Psoas muscle (tissue), 8 donors: ENCODE data around the gene HINFP. TPM values are rescaled to one million over a fixed set of nuclear protein-coding genes. Genes with fewer than 3 reads are reported as not detected.

Experiments
- ATAC-seq, 4 donors: fragments of 200-7000 bp; cut with Tn5 transposase; one replicate each; pipeline ENCODE4 v1.9.1; 2020; ENCODE audit warnings: moderate library complexity in 3 of 4, mild to moderate bottlenecking in 2 of 4
- DNase-seq, 2 donors: peaks; one replicate each; pipeline ENCODE4 v3.0.0-alpha.2; 2020
- H3K27ac ChIP-seq: fragments of 200-600 bp; one replicate; pipeline ENCODE4 v1.8.0; 2022
- H3K27me3 ChIP-seq, 3 donors: fragments of 200-600 bp in 1 of 3; one replicate each; pipeline versions ENCODE4 v1.6.1 to v1.8.0; 2013 to 2022; ENCODE audit warnings: low read length in 2 of 3, mild to moderate bottlenecking in 2 of 3, moderate library complexity in 1 of 3; ENCODE audit not compliant: insufficient read depth in 3 of 3
- H3K36me3 ChIP-seq, 2 donors: fragments of 200-600 bp in 1 of 2; one replicate each; pipeline versions ENCODE4 v1.6.1 to v1.8.0; 2013 to 2022; ENCODE audit warnings: low read depth in 1 of 2, mild to moderate bottlenecking in 1 of 2, moderate library complexity in 1 of 2; ENCODE audit not compliant: insufficient read depth in 1 of 2
- H3K4me1 ChIP-seq: fragments of 200-600 bp; one replicate; pipeline ENCODE4 v1.8.0; 2022
- H3K4me3 ChIP-seq: fragments of 200-600 bp; one replicate; pipeline ENCODE4 v1.8.0; 2022; ENCODE audit warnings: mild to moderate bottlenecking
- H3K9me3 ChIP-seq: fragments of 200-600 bp; one replicate; pipeline ENCODE4 v1.8.0; 2022
- CTCF ChIP-seq: fragments of 200-600 bp; IDR thresholded peaks from one replicate; pipeline ENCODE4 v1.8.0; 2022; ENCODE audit warnings: antibody characterized with exemption
- WGBS, 3 donors: extraction: QIAGEN DNeasy Blood & Tissue Kit; methylation state at CpG; one replicate each; pipeline versions ENCODE4 v1.1.6 to v1.1.7; 2013; 5-methylcytosine and 5-hydroxymethylcytosine counted together
- intact Hi-C, 2 donors: fragments of 100-400 bp; cut with DNase I; formaldehyde crosslinking; loops; one replicate each; pipeline versions ENCODE4 v1.11.0 to v1.14.2; 2022
- polyA plus RNA-seq, 3 donors: library from polyadenylated mRNA; stranded (reverse); fragments of 200-250 nt; gene quantifications; one replicate each; pipeline ENCODE4 v1.2.3, GENCODE V29; 2013
- total RNA-seq, 4 donors: library from RNA; stranded (reverse); fragmentation: NEBNext Ultra II Directional in 2 of 4; extraction: Animal tissue kit (Norgen Biotek cat#: 25700) in 2 of 4; gene quantifications; one replicate each; pipeline versions ENCODE4 v1.2.1 to v1.2.4, GENCODE V29; 2021 to 2023
- donor health status: healthy with polysubstance abuse.
- donor health status: DM: no; HTN: no; CAD: no; lungs with moderate emphysema.
- donor health status: Bipolar disorder and iron deficiency.
- donor health status: healthy.
- donor health status: DM: yes; HTN: yes; CAD: no.
- donor health status: DM: no; HTN: no; CAD: no.
- donor health status: DM: no; HTN: no; CAD: no.
- donor health status: DM: yes; HTN: yes; CAD: no.

HINFP gene
- total and polyA plus RNA-seq, 7 donors, result 8.3 to 20.6 (median 12.7) TPM

DNA sequence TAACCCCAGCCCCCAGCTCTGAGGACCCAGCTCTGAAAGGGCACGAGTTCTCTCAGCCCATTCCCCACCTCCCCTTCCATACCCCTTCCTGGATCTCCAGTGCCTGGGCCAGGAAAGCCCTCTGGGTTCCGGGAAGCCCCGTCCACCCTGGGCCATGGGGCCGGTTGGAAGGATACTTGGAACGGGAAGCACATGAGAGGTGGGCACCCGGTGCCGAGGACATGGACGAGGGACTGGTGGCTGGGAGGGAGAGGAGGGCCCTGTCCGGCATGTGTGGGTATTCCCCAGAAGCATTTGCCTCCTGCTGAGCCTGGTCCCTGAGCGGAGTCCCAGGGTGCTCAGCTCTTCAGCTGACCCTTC, 5.2 kb upstream of the HINFP start:
- intact Hi-C loops, result no loop called here
- Histone ChIP-seq H3K4me3 (no peak overlapping the region), H3K4me1 (peaks cover 3% of the 10 kb centered on the region), H3K27ac (no peak overlapping the region), H3K36me3 (peaks cover 2 to 65% of the 10 kb centered on the region in 2 donors), H3K9me3 (no peaks in the 10 kb centered on the region), H3K27me3 (no peaks in the 10 kb centered on the region)
- 79 to 88% (median 84%) methylated on average over 10 of the region's 10 CpGs for WGBS, 3 donors
- no peak for TF ChIP-seq CTCF
- no peak for ATAC-seq
- no peak for DNase-seq

GRCh38 chr11:119116601-119117000, 4.8 kb upstream of the HINFP start:
- no peak for TF ChIP-seq CTCF
- intact Hi-C loops, result no loop called here
- ATAC-seq, result no peak
- no peak for DNase-seq
- no peak overlapping the region for H3K4me3 ChIP-seq
- peaks cover 2 to 61% of the 10 kb centered on the region in 2 donors for H3K36me3 ChIP-seq
- no peaks in the 10 kb centered on the region for H3K27me3 ChIP-seq
- H3K4me1 ChIP-seq, result peaks cover 3% of the 10 kb centered on the region
- no peak overlapping the region for H3K27ac ChIP-seq
- WGBS, 3 donors, result 54 to 75% (median 55%) methylated on average over 5 of the region's 5 CpGs
- no peaks in the 10 kb centered on the region for H3K9me3 ChIP-seq

DNA sequence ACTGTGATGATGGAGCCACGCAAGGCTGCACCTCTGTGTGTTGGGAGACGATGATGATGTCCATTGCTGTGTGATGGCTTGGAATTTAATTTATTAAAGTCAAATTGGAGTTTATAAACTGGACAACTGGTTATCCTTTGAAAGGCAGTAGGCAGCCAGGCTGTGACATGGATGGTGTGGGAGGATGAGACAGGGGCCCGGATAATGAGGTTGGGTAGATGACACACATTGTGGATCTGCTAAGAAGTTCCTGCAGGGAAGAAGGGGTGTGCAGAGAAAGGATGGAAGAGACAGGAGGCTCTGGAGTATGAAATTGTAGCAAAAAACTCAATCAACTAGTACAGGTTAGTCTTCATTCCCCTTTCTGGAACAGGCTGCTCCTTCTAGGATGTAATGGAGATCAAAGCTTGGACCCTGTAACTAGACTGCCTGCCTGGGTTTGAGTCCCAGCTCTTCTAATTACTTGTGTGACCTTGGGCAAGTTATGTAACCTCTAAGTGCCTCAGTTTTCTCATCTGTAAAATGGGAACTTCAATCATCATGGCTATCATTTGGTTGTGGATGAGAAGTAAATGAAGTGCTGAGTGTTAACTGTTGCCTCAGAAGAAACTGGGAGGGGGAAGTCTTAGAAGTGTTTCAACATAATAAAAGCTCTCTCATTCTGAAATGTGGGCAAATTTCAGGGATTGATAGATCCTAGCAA, 4.2 kb upstream of the HINFP start:
- Histone ChIP-seq H3K27me3 (no peaks in the 10 kb centered on the region), H3K27ac (no peak overlapping the region), H3K36me3 (peaks cover 1 to 56% of the 10 kb centered on the region in 2 donors), H3K4me3 (no peak overlapping the region), H3K9me3 (no peaks in the 10 kb centered on the region), H3K4me1 (peaks cover 3% of the 10 kb centered on the region)
- ATAC-seq (no peak), DNase-seq (no peak)
- intact Hi-C loops, result no loop called here
- no peak for TF ChIP-seq CTCF
- 83 to 94% (median 89%) methylated on average over 3 of the region's 3 CpGs for WGBS, 3 donors

- intact Hi-C loops, result no loop called here
- H3K36me3 ChIP-seq, result peaks cover 0 to 47% of the 10 kb centered on the region in 2 donors
- H3K27ac ChIP-seq, result no peak overlapping the region
- 93 to 96% (median 96%) methylated on average over 5 of the region's 5 CpGs for WGBS, 3 donors
- H3K9me3 ChIP-seq, result no peaks in the 10 kb centered on the region
- no peak overlapping the region for H3K4me3 ChIP-seq
- H3K4me1 ChIP-seq, result peaks cover 10% of the 10 kb centered on the region
- H3K27me3 ChIP-seq, result no peaks in the 10 kb centered on the region
- no peak for DNase-seq
- ATAC-seq, result no peak
- no peak for TF ChIP-seq CTCF
These were observed 3.2 kb upstream of the HINFP start for GRCh38 chr11:119118227-119118626.

DNA sequence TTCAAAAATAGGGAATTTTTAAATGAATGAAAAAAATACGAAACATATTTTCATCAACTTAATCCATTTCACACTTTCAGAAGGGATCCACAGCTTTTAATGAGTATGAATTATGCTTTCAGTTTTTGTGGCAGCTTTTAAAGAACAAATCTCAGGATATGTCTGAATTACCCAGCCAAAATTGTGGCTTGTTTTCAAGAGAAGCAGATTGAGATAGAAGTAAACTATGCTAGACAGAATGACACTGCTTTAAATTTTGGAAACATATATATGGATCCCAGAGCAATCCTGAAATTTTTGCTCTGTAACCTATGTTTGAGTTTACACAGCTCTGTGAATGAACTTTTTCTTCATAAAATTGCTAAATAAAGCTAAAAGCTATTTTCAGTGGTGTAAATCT, 2.4 kb upstream of the HINFP start:
- no peaks in the 10 kb centered on the region for H3K9me3 ChIP-seq
- intact Hi-C loops, result no loop called here
- TF ChIP-seq CTCF, result no peak
- no peak overlapping the region for H3K4me3 ChIP-seq
- no peak overlapping the region for H3K27ac ChIP-seq
- ATAC-seq (no peak), DNase-seq (no peak)
- no peaks in the 10 kb centered on the region for H3K27me3 ChIP-seq
- H3K4me1 ChIP-seq, result peaks cover 10% of the 10 kb centered on the region
- H3K36me3 ChIP-seq, result peaks cover 4 to 47% of the 10 kb centered on the region in 2 donors
- 65 to 71% (median 68%) methylated on average over 1 of the region's 1 CpG for WGBS, 3 donors
